Epithelial cell of proximal tubule (primary cell): ENCODE data around the gene DGKB. TPM values are rescaled to one million over a fixed set of nuclear protein-coding genes. Genes with fewer than 3 reads are reported as not detected.
A peak's percentile ranks its signal among the peaks of the same experiment; 100 is the strongest.

Source experiments
- DNase-seq: peaks from one replicate; pipeline ENCODE4 v3.0.0-alpha.2; 2011; ENCODE audit warnings: low read depth
- H3K4me3 ChIP-seq: 2 replicates; pipeline ENCODE4 v1.5.1; 2011; ENCODE audit warnings: low read depth, mild to moderate bottlenecking, low read length
- total RNA-seq: library from RNA; depleted of rRNA; stranded (reverse); fragments of >200 nt; gene quantifications from 2 replicates; pipeline ENCODE4 v1.2.3, GENCODE V29; 2015
- TF ChIP-seq, protein P1 (sequence below): conservative IDR thresholded peaks from 2 replicates; pipeline ENCODE4 v1.5.1; 2012; ENCODE audit warnings: low read depth, mild to moderate bottlenecking, low read length

The DGKB gene
- 0.69 TPM in 1 of 2 replicates, not detected in the other for total RNA-seq

DNA sequence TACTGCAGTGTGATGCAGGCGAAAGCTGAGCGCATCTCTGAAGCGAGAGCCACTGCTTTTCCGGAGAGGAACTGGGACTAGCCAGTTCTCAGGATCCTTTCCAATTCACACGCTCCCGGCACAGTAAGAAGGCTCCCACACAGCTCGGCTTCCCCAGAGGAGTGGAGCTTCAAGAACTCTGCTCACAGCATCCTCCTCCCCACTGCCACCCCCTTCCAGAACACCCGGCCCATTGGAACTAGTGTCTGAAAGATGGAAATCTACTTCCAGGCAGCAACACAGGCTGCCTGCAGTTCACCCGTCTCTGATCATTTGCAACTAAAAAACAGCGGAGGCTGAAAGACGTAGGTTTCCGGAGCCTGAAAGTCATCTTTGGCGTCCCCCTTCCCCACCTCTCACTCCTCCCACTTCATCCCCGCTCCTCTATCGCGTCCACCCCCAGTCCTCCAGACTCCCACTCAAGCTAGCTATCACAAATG lies at the start of gene DGKB:
TSS of gene DGKB (minus strand) at position 163 of the 479 bp plus-strand sequence.
- no peak for DNase-seq
- peak within 1 kb of the TSS; percentile 49 for H3K4me3 ChIP-seq
- TF ChIP-seq, protein P1, sequence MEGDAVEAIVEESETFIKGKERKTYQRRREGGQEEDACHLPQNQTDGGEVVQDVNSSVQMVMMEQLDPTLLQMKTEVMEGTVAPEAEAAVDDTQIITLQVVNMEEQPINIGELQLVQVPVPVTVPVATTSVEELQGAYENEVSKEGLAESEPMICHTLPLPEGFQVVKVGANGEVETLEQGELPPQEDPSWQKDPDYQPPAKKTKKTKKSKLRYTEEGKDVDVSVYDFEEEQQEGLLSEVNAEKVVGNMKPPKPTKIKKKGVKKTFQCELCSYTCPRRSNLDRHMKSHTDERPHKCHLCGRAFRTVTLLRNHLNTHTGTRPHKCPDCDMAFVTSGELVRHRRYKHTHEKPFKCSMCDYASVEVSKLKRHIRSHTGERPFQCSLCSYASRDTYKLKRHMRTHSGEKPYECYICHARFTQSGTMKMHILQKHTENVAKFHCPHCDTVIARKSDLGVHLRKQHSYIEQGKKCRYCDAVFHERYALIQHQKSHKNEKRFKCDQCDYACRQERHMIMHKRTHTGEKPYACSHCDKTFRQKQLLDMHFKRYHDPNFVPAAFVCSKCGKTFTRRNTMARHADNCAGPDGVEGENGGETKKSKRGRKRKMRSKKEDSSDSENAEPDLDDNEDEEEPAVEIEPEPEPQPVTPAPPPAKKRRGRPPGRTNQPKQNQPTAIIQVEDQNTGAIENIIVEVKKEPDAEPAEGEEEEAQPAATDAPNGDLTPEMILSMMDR = no peak

DNA sequence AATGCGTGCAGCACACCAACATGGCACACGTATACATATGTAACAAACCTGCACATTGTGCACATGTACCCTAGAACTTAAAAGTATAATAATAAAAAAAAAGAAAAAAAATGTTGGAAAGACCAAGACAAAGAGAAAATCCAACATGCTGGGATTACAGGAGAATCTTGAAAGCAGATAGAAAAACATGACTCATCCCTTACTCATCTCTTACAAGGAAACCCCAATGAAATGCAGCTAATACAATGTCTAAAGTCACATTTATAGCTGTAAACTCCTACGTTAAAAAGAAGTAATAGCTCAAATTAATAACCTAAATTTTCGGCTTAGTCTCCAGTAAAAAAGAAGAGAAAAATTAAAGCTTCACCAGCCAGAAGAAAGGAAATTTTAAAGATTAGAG lies 47.5 kb upstream of the DGKB start:
- H3K4me3 ChIP-seq = no peak overlapping the region
- no peak for DNase-seq
- TF ChIP-seq, protein P1 = no peak

DNA sequence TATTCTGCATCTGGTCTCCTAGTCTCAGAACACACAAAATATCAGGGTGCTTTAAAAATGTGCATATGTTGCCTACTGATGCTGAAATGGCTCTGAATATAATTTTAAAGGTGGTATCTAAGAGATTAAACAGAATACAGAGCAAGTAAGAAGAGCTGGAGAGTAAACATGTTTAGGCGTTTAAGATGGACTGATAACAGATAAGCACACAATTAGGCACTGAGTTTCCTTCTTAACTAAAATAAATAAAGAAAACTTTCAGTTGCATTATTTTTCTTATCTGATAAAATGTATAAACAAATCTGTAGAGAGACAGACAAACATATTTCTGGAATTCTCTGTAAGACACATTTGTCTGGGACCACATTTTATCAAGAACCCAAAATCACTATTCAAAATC lies 35.6 kb upstream of the DGKB start:
- TF ChIP-seq, protein P1 = no peak
- no peak for DNase-seq
- H3K4me3 ChIP-seq = no peak overlapping the region

DNA sequence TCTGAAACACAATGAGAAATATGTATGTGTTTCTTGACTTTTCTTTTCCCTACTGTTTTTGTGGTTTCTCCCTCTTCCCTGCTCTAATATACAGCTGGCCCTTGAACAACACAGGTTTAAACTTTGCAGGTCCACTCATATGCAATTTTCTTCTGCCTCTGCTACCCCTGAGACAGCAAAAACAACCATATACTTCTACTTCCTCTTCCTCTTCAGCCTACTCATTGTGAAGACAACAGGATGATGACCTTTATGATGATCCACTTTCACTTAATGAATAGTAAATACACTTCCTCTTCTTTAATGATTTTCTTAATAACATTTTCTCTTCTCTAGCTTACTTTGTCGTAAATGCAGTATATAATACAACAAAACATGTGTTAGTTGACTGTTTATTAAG lies 35.0 kb upstream of the DGKB start:
- no peak overlapping the region for H3K4me3 ChIP-seq
- no peak for DNase-seq
- TF ChIP-seq, protein P1 = no peak

DNA sequence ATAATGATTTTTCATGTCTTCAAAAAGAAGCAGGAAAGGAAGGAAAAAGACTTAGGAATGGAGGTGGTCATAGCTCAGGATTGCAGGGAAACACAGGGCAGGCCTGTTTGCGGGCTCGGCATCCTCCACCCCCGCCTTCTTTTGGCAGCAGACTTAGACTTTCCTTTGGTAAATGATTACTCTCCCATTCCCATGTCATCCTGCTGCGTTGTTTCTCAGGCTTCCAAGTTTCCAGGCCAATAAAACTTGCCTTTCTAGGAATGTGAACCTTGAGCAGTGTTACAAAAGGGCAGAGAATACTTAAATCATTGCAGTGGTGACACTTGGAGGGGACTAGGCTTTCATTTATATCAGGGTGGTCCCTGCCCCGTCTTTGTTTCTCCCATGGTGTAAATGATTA lies 34.0 kb upstream of the DGKB start:
- DNase-seq = peak; percentile 93
- TF ChIP-seq, protein P1 = no peak
- no peak overlapping the region for H3K4me3 ChIP-seq

DNA sequence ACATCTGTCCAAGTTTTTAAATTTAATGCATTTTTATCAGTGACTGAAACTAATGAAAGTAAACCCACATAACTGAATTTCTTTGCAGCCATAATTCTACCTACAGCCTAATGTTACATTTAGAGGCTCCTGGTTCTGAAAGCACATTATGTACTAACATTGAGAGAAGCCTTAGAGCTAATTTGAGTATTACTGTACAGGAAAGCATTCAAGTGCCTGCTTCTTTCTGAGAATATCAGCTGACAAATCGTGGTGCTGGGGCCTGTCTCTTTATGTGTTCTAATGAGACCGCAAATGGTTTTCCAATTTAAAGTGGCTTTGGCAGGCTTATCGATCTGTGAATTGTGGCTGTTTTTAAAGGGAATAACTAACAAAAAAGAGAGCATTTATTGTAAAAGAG lies 32.3 kb upstream of the DGKB start:
- H3K4me3 ChIP-seq = no peak overlapping the region
- TF ChIP-seq, protein P1 = no peak
- DNase-seq = no peak

DNA sequence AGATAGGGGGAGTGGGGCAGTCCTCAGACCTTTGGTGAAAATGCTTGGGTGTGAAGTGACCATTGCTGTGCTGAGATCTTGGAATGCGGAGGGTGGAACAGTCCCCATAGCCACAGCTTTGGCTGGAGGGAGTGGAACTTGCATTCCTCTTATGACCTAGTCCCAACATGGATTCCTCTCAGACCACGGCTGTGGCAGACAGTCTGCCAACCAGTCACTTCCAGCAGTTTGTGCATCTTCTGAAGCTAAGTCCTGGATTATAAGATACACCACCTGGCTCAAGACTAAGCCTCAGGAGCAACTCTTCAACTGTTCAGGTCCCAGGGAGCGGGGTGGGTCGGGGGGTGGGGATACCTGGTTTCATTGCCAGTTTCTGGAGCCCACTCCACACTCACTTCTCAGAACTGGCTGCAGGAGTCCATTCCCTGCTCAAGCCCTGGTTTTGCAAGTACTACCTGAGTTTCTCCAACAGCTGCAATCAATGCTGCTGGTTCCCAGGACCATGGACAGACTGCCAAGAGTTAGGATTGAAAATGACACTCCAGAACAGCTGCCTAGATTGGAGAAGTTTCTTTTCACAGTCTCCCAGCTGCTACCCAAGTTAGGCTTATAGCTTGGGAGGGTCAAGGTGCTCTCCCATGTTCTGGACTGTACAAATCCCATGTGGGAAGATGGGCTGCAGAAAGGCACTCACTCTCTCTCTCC lies 29.1 kb upstream of the DGKB start:
- no peak for DNase-seq
- TF ChIP-seq, protein P1 = no peak
- no peak overlapping the region for H3K4me3 ChIP-seq
